Midbrain (tissue), 1 donor: Measurements from ENCODE around the gene PLEK.
"Not testable (repeated sequence)": the region's sequence is repeated elsewhere in the genome, so short reads cannot be mapped to it uniquely, and the experiment has no call there.

Source experiments
- DNase-seq: peaks from one replicate; lab custom pipeline; 2025; lab: John Stamatoyannopoulos, UW

PLEK gene

DNA sequence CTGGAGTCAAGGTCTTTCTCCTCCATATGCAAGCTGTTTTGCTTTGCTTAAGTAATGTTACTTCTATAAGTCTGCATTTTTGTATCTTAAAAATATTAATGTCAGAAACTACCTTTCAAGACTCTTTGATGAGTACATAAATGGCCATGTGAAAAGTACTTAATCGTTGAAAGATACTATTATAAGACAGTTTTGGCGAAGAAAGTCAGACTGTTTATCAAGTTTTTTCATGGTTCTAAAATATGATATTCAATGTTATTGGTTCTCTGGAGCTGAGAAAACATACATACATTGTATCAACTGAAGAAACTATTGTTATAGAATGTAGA, 76.9 kb downstream of the PLEK start:
- DNase-seq: no peak

DNA sequence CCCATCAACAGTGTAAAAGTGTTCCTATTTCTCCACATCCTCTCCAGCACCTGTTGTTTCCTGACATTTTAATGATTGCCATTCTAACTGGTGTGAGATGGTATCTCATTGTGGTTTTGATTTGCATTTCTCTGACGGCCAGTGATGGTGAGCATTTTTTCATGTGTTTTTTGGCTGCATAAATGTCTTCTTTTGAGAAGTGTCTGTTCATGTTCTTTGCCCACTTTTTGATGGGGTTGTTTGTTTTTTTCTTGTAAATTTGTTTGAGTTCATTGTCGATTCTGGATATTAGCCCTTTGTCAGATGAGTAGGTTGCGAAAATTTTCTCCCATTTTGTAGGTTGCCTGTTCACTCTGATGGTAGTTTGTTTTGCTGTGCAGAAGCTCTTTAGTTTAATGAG, 81.3 kb downstream of the PLEK start:
- DNase-seq: not testable (repeated sequence)
